Measurements from ENCODE around the gene PACS1. TPM values are rescaled to one million over a fixed set of nuclear protein-coding genes. Genes with fewer than 3 reads are reported as not detected.
"Not testable (repeated sequence)": the region's sequence is repeated elsewhere in the genome, so short reads cannot be mapped to it uniquely, and the experiment has no call there.

The PACS1 gene
- total RNA-seq, 1 donor from 2014 or later = 50.8 TPM

DNA sequence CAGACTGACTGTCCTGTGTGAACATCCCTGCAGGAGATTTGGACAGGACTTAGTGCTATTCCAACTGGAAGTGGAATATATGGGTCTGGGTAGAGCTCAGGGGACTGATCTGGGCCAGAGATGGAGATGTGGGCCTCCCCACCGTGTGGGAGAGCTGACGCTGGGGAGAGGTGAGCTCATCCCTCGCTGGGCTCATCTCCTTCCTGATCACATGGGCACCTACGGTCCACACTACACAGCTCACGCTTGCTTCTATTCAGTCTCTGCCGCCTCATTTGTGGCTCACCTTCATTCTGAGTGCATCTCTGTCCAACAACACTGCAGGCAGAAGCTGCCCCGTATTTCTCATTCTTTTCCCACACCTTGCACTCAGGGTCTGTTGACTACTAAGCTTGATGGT is 181.7 kb downstream of the PACS1 start:
- no peak for TF ChIP-seq CTCF (IDR thresholded peaks at IDR 0.05)
- no peaks in the 10 kb centered on the region for H3K27me3 ChIP-seq (ENCODE audit: low read depth)
- DNase-seq = no peak
- intact Hi-C loops (cut with DNase I) = no loop called here
- no peak overlapping the region for H3K4me3 ChIP-seq
- H3K27ac ChIP-seq = no peak overlapping the region
- peaks cover 6% of the 10 kb centered on the region for H3K36me3 ChIP-seq
- ATAC-seq = no peak
- H3K9me3 ChIP-seq = no peaks in the 10 kb centered on the region
- H3K4me1 ChIP-seq = peaks cover 6% of the 10 kb centered on the region

GRCh38 chr11:66253081-66253480 is 183.0 kb downstream of the PACS1 start:
- H3K4me3 ChIP-seq; H3K9me3 ChIP-seq; ATAC-seq; H3K27ac ChIP-seq; DNase-seq; H3K27me3 ChIP-seq (ENCODE audit: low read depth); intact Hi-C loops (cut with DNase I); H3K36me3 ChIP-seq: not testable (repeated sequence)
- H3K4me1 ChIP-seq = peaks cover 12% of the 10 kb centered on the region

- H3K4me3 ChIP-seq = peak overlapping the region; percentile 99
- ATAC-seq (no peak), DNase-seq (no peak)
- peak; percentile 7 for TF ChIP-seq CTCF (IDR thresholded peaks at IDR 0.05)
- no peaks in the 10 kb centered on the region for H3K9me3 ChIP-seq
- intact Hi-C loops (cut with DNase I) = no loop called here
- peaks cover 31% of the 10 kb centered on the region for H3K36me3 ChIP-seq
- peak overlapping the region; percentile 83 for H3K27ac ChIP-seq
- peaks cover 20% of the 10 kb centered on the region for H3K4me1 ChIP-seq
- H3K27me3 ChIP-seq (ENCODE audit: low read depth) = no peaks in the 10 kb centered on the region
These were observed 188.4 kb downstream of the PACS1 start for GRCh38 chr11:66258473-66258893.

DNA sequence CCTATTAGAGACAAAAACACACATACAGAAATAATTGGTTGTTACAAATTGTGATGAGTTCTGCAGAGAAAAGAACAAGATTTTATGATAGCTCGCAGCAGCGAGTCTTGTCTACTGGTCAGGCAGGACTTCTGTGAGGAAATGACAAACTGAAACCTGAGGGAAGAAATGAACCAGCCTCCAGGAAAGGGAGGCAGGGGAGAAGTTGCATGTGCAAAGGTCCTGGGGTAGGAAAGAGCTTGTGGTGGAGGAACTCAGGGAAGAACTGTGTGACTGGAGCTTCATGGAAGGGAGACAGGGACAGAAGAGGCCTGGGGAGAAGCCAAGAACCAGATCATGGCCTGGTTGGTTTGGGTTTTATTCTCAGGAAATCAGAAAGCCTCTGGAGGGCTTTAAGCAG is 189.2 kb downstream of the PACS1 start:
- DNase-seq (no peak), ATAC-seq (no peak)
- H3K4me1 ChIP-seq = peaks cover 20% of the 10 kb centered on the region
- no peaks in the 10 kb centered on the region for H3K9me3 ChIP-seq
- peaks cover 38% of the 10 kb centered on the region for H3K36me3 ChIP-seq
- H3K27ac ChIP-seq = no peak overlapping the region
- no peak for TF ChIP-seq CTCF (IDR thresholded peaks at IDR 0.05)
- intact Hi-C loops (cut with DNase I) = no loop called here
- no peaks in the 10 kb centered on the region for H3K27me3 ChIP-seq (ENCODE audit: low read depth)
- no peak overlapping the region for H3K4me3 ChIP-seq

- Histone ChIP-seq H3K9me3 (no peaks in the 10 kb centered on the region), H3K27me3 (ENCODE audit: low read depth) (no peaks in the 10 kb centered on the region)
These were observed 189.9 kb downstream of the PACS1 start for GRCh38 chr11:66259956-66260355.

GRCh38 chr11:66261578-66261977 is 191.5 kb downstream of the PACS1 start:
- intact Hi-C loops (cut with DNase I) = loop anchor here (5.0 kb wide), 1 partner anchor 39 kb away; no protein-coding TSS in a partner anchor
- DNase-seq (no peak), ATAC-seq (no peak)
- no peak for TF ChIP-seq CTCF (IDR thresholded peaks at IDR 0.05)
- Histone ChIP-seq H3K27ac (no peak overlapping the region), H3K9me3 (no peaks in the 10 kb centered on the region), H3K36me3 (peaks cover 49% of the 10 kb centered on the region), H3K27me3 (ENCODE audit: low read depth) (no peaks in the 10 kb centered on the region), H3K4me1 (peaks cover 19% of the 10 kb centered on the region), H3K4me3 (no peak overlapping the region)

More at GRCh38 chr11:66259956-66260355, 189.9 kb downstream of the PACS1 start:
- H3K4me3 ChIP-seq = no peak overlapping the region
- peaks cover 42% of the 10 kb centered on the region for H3K36me3 ChIP-seq
- no peak overlapping the region for H3K27ac ChIP-seq
- no peak for ATAC-seq
- intact Hi-C loops (cut with DNase I) = loop anchor here (5.0 kb wide), 1 partner anchor 38 kb away; no protein-coding TSS in a partner anchor
- H3K4me1 ChIP-seq = peaks cover 20% of the 10 kb centered on the region
- DNase-seq = no peak
- TF ChIP-seq CTCF (IDR thresholded peaks at IDR 0.05) = no peak
